HepG2 (cell line): ENCODE measurements around the gene CLASP2. TPM values are rescaled to one million over a fixed set of nuclear protein-coding genes. Genes with fewer than 3 reads are reported as not detected.

ENCODE experiments used
- ATAC-seq: fragments of 200-7000 bp; cut with Tn5 transposase; 3 replicates; pipeline ENCODE4 v1.9.1; 2020; ENCODE audit warnings: mild to moderate bottlenecking, moderate library complexity
- BruUV-seq: library from RNA; stranded (reverse); fragments of 400-500 nt; replicated peaks from 2 replicates; lab custom pipeline; 2021; lab: Mats Ljungman, UMichigan
- CTCF ChIA-PET: fragments of 300-600 bp; formaldehyde crosslinking; extraction: SDS; loops from one replicate; lab custom pipeline; 2021; ENCODE audit warnings: low total read pairs, inconsistent platforms, low intra/inter-chr PET ratio; lab: Yijun Ruan, JAX
- POLR2A ChIA-PET: fragments of 350-600 bp; sonication (Branson Sonifier 250); formaldehyde crosslinking; loops from one replicate; lab custom pipeline; 2020; ENCODE audit warnings: antibody characterized with exemption, inconsistent platforms; lab: Yijun Ruan, JAX
- DNase-seq: peaks from one replicate; pipeline ENCODE4 v3.0.0-alpha.2; 2015; ENCODE audit warnings: low spot score
- FAIRE-seq: peaks from 3 replicates; lab custom pipeline; 2011; peaks lifted over from hg19 to GRCh38; lab: Jason Lieb, UNC
- H2AFZ ChIP-seq: one replicate; pipeline ENCODE4 v1.6.1; 2011; ENCODE audit warnings: low read length, inconsistent platforms
- H3K27ac ChIP-seq: fragments of 300-600 bp; 3 replicates; pipeline ENCODE4 v1.8.0; 2011; ENCODE audit warnings: mixed run types, mild to moderate bottlenecking, mixed read lengths, low read length, inconsistent platforms; ENCODE audit not compliant: insufficient read depth; ENCODE audit errors: extremely low read length
- H3K27me3 ChIP-seq, 2 experiments: fragments of 200-600 bp in 1 of 2; 2 replicates in 1 of 2; 3 replicates in 1 of 2; pipeline versions ENCODE4 v1.6.0 to v1.8.0; 2011; ENCODE audit warnings: low read length in 2 of 2, mild to moderate bottlenecking in 2 of 2, moderate library complexity in 2 of 2, inconsistent platforms in 1 of 2; ENCODE audit not compliant: insufficient read depth in 2 of 2, control insufficient read depth in 1 of 2
- H3K36me3 ChIP-seq, 2 experiments: fragments of 200-600 bp in 1 of 2; replicated peaks in 1 of 2; 2 replicates in 1 of 2; 3 replicates in 1 of 2; pipeline versions ENCODE4 v1.5.1 to v1.8.0; 2011; ENCODE audit warnings: low read length in 2 of 2, inconsistent platforms in 1 of 2; ENCODE audit not compliant: insufficient read depth in 2 of 2, control insufficient read depth in 1 of 2
- H3K4me1 ChIP-seq: 2 replicates; pipeline ENCODE4 v1.5.1; 2012; ENCODE audit warnings: low read length, inconsistent platforms; ENCODE audit not compliant: insufficient read depth
- H3K4me2 ChIP-seq: 2 replicates; pipeline ENCODE4 v1.6.0; 2011; ENCODE audit warnings: low read depth, low read length, inconsistent platforms
- H3K4me3 ChIP-seq, 3 experiments: fragments of 200-600 bp in 1 of 3; sonication (generic), shearing (Covaris generic) in 1 of 3; replicated peaks in 1 of 3; 2 replicates each; pipeline ENCODE4 v1.5.1; 2011 to 2016; ENCODE audit warnings: low read length in 3 of 3, inconsistent platforms in 2 of 3, low read depth in 2 of 3, mild to moderate bottlenecking in 2 of 3, control low read depth in 1 of 3, mixed read lengths in 1 of 3; ENCODE audit not compliant: insufficient read depth in 1 of 3
- H3K79me2 ChIP-seq: one replicate; pipeline ENCODE4 v1.6.1; 2011; ENCODE audit warnings: low read length, inconsistent platforms; ENCODE audit not compliant: insufficient read depth
- H3K9ac ChIP-seq: 2 replicates; pipeline ENCODE4 v1.6.0; 2011; ENCODE audit warnings: mild to moderate bottlenecking, low read depth, low read length, inconsistent platforms; ENCODE audit not compliant: insufficient read depth
- H3K9me3 ChIP-seq: 2 replicates; pipeline ENCODE4 v1.5.1; 2012; ENCODE audit warnings: mild to moderate bottlenecking, low read length
- H4K20me1 ChIP-seq: 2 replicates; pipeline ENCODE4 v1.6.0; 2011; ENCODE audit warnings: inconsistent platforms, mild to moderate bottlenecking, low read length, moderate library complexity; ENCODE audit not compliant: insufficient read depth
- ATF6 ChIP-seq: sonication (generic); formaldehyde crosslinking; conservative IDR thresholded peaks from 2 replicates; pipeline ENCODE4 v1.4.0; 2020; ENCODE audit warnings: missing genetic modification reagents
- CBX2 ChIP-seq, 2 experiments: fragments of 200-600 bp in 1 of 2; sonication (generic); formaldehyde crosslinking in 1 of 2; IDR thresholded peaks; 2 replicates each; pipeline versions ENCODE4 v1.7.0 to v1.8.1; 2018 to 2022; ENCODE audit warnings: low read depth in 2 of 2, low read length in 1 of 2, mild to moderate bottlenecking in 1 of 2, missing genetic modification reagents in 1 of 2
- CEBPB ChIP-seq: IDR thresholded peaks from 2 replicates; pipeline ENCODE4 v1.6.1; 2011; ENCODE audit warnings: low read depth, low read length, improper control_type of control experiment, borderline replicate concordance
- CEBPG ChIP-seq: IDR thresholded peaks from 2 replicates; pipeline ENCODE4 v1.6.1; 2016
- CREB1 ChIP-seq, 2 experiments: fragments of 450-650 bp in 1 of 2; IDR thresholded peaks; 2 replicates each; pipeline ENCODE4 v1.6.1; 2016 to 2017; ENCODE audit warnings: control low read depth in 1 of 2, mild to moderate bottlenecking in 1 of 2, missing compliant biosample characterization in 1 of 2, missing genetic modification characterization in 1 of 2
- KAT2B ChIP-seq: fragments of 150-350 bp; IDR thresholded peaks from 2 replicates; pipeline ENCODE4 v1.6.1; 2014; ENCODE audit warnings: low read depth, low read length, borderline replicate concordance
- NFKBIZ ChIP-seq: IDR thresholded peaks from 2 replicates; pipeline ENCODE4 v1.6.1; 2018; ENCODE audit warnings: missing genetic modification reagents, missing compliant biosample characterization
- RXRB ChIP-seq: IDR thresholded peaks from 2 replicates; pipeline ENCODE4 v1.6.1; 2016; ENCODE audit warnings: borderline replicate concordance, missing genetic modification reagents, missing compliant biosample characterization
- TCF7L2 ChIP-seq: IDR thresholded peaks from 2 replicates; pipeline ENCODE4 v1.6.1; 2011; ENCODE audit warnings: mild to moderate bottlenecking, low read depth, low read length, moderate library complexity
- ZFP41 ChIP-seq: sonication (generic); formaldehyde crosslinking; IDR thresholded peaks from 2 replicates; pipeline ENCODE4 v1.4.0; 2020; ENCODE audit warnings: mild to moderate bottlenecking, missing genetic modification reagents, borderline replicate concordance
- ZNF275 ChIP-seq: sonication (generic); formaldehyde crosslinking; IDR thresholded peaks from 2 replicates; pipeline ENCODE4 v1.8.0; 2022; ENCODE audit warnings: missing genetic modification reagents, mild to moderate bottlenecking, inconsistent platforms, borderline replicate concordance
- ZNF580 ChIP-seq: IDR thresholded peaks from 2 replicates; pipeline ENCODE4 v1.6.1; 2016; ENCODE audit warnings: low read depth, borderline replicate concordance
- WGBS: methylation state at CpG from one replicate; pipeline ENCODE4 v1.1.6; 2017; ENCODE audit warnings: low lambda C conversion rate; 5-methylcytosine and 5-hydroxymethylcytosine counted together
- in situ Hi-C: cut with HindIII; loops from 2 replicates; pipeline ENCODE4 v1.10.0; 2017; ENCODE audit warnings: low pct_unique_long_range_greater_than_20kb; ENCODE audit not compliant: extremely low pct_ligation_motif_present
- intact Hi-C: fragments of 100-400 bp; cut with micrococcal nuclease; formaldehyde crosslinking; loops from one replicate; pipeline ENCODE4 v1.10.0; 2022; ENCODE audit not compliant: unreplicated experiment
- polyA plus RNA-seq, 8 experiments: library from polyadenylated mRNA; depleted of rRNA in 3 of 8; stranded (reverse) in 7 of 8; unstranded in 1 of 8; fragments of >200 nt; fragmentation: Illumina TruSeq in 4 of 8; extraction: Trizol in 4 of 8; gene quantifications; 2 replicates each; pipeline versions ENCODE4 v1.2.1 to v1.2.3, GENCODE V29; 2011 to 2016; ENCODE audit warnings: low read depth in 4 of 8, missing spikeins in 1 of 8, mixed read lengths in 1 of 8; ENCODE audit not compliant: insufficient read depth in 1 of 8
- total RNA-seq, 5 experiments: library from RNA; depleted of rRNA; stranded (reverse); fragments of >200 nt; fragmentation: Illumina TruSeq; extraction: Trizol; gene quantifications; 2 replicates each; pipeline ENCODE4 v1.2.3, GENCODE V29; 2016; ENCODE audit warnings: low read depth in 1 of 5

CLASP2 gene
- total and polyA plus RNA-seq, 2 of the 13 experiments (the other 11 are each of a cell fraction or from before 2014, with no cell fraction given), result 15.7 to 34.8 TPM

GRCh38 chr3:33716227-33716626, 1.8 kb downstream of the CLASP2 start:
- Histone ChIP-seq H2AFZ (no peak overlapping the region), H4K20me1 (no peaks in the 10 kb centered on the region; the same call in 1 of the 2 replicates), H3K36me3 (no peaks in the 10 kb centered on the region; a peak in 1 of 5 replicates), H3K9me3 (no peaks in the 10 kb centered on the region), H3K79me2 (peaks cover 58% of the 10 kb centered on the region), H3K27me3 (no peaks in the 10 kb centered on the region; a peak in 1 of 5 replicates), H3K9ac (peak overlapping the region; percentile 34), H3K4me1 (peaks cover 30% of the 10 kb centered on the region), H3K27ac (no peak overlapping the region), H3K4me2 (peak overlapping the region; percentile 91), H3K4me3 (peak overlapping the region; percentile 19 to 89 (median 87); a peak in 3 of 6 replicates)
- WGBS, result 68% methylated on average over 7 of the region's 7 CpGs
- no TSS peak for BruUV-seq
- ChIA-PET POLR2A (no interaction called here), CTCF (interaction anchor here (1.2 kb wide), 1 partner anchor 80 kb away, joined by 4 read pairs; no protein-coding TSS in a partner anchor)
- DNase-seq, result no peak
- no peak for ATAC-seq
- in situ Hi-C loops (loop anchor here (5.0 kb wide), 1 partner anchor 79 kb away; no protein-coding TSS in a partner anchor), intact Hi-C loops (loop anchor here (5.0 kb wide), 1 partner anchor 279 kb away; no protein-coding TSS in a partner anchor)
- no peak for TF ChIP-seq RXRB (CRISPR knock-in tag)
- TF ChIP-seq CEBPB, result peak; percentile 40; the same call in 1 of the 2 replicates
- peak; percentile 54; the same call in 1 of the 2 replicates for TF ChIP-seq CEBPG (CRISPR knock-in tag)
- TF ChIP-seq ATF6 (CRISPR knock-in tag), result no peak
- no peak for TF ChIP-seq NFKBIZ (CRISPR knock-in tag)
- FAIRE-seq, result no peak

GRCh38 chr3:33711100-33711499, 7.0 kb downstream of the CLASP2 start:
- POLR2A ChIA-PET, result no interaction called here
- Histone ChIP-seq H2AFZ (no peak overlapping the region), H3K9me3 (no peaks in the 10 kb centered on the region), H3K4me2 (no peak overlapping the region), H3K4me3 (no peak overlapping the region), H3K9ac (no peak overlapping the region), H3K27ac (no peak overlapping the region), H3K27me3 (no peaks in the 10 kb centered on the region), H3K79me2 (peaks cover 87% of the 10 kb centered on the region), H3K36me3 (no peaks in the 10 kb centered on the region; a peak in 1 of 5 replicates), H4K20me1 (no peaks in the 10 kb centered on the region; the same call in 1 of the 2 replicates), H3K4me1 (peaks cover 16% of the 10 kb centered on the region)
- in situ Hi-C loops, result no loop called here
- no peak for TF ChIP-seq CBX2 (IDR thresholded peaks at IDR 0.05; ENCODE audit: low read depth, low read length)
- TF ChIP-seq CBX2 (CRISPR knock-in tag; IDR thresholded peaks at IDR 0.05; ENCODE audit: low read depth), result no peak
- TF ChIP-seq KAT2B, result no peak
- no peak for TF ChIP-seq ZFP41 (CRISPR knock-in tag)
- no peak for TF ChIP-seq TCF7L2
- TF ChIP-seq CEBPB, result peak; percentile 55; the same call in 1 of the 2 replicates
- no peak for TF ChIP-seq CREB1 (IDR thresholded peaks at IDR 0.05)
- TF ChIP-seq CREB1 (CRISPR knock-in tag; IDR thresholded peaks at IDR 0.05), result no peak
- no peak for TF ChIP-seq ZNF580 (CRISPR knock-in tag)
- no peak for TF ChIP-seq ZNF275 (CRISPR knock-in tag)
- no peak for ATAC-seq
- no TSS peak for BruUV-seq
- no peak for FAIRE-seq
- intact Hi-C loops, result no loop called here
- DNase-seq, result no peak
- CTCF ChIA-PET, result no interaction called here
- WGBS, result 91% methylated on average over 3 of the region's 3 CpGs
